Measurements from ENCODE around the gene APOL6.

The APOL6 gene

DNA sequence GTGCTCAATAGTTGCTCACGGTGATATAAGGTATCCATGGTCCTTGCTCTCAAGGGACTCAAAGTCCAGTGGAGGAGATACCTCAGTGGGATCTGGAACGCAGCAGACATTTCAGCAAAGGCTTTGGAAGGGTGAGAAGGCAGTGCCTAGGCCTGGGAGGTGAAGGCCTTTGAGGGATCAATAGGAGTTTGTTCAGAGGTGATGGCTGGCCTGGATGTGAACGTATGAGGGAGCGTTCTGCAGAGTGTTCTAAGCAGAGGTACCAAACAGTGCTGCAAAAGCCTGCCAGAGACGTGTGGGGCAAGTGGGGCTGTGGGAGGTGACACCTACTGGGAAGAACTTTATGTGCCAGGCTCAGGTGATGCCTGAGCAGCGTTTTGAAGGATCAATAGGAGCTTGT lies 23.7 kb upstream of the APOL6 start:
- H3K4me3 ChIP-seq (ENCODE audit: low read depth, low read length), result no peak overlapping the region
- no peak for TF ChIP-seq KLF8 (tag by site-specific recombination; IDR thresholded peaks at IDR 0.05)
- TF ChIP-seq ZNF433 (tag by site-specific recombination; IDR thresholded peaks at IDR 0.05; ENCODE audit: low read depth), result no peak
- TF ChIP-seq ZFP3 (tag by site-specific recombination; IDR thresholded peaks at IDR 0.05; ENCODE audit: low read depth), result peak; percentile 88
- H3K36me3 ChIP-seq (ENCODE audit: control insufficient read depth in 2 of 2, insufficient read depth in 1 of 2, low read length in 2 of 2), result no peaks in the 10 kb centered on the region
- no peaks in the 10 kb centered on the region for H3K4me1 ChIP-seq (ENCODE audit: control insufficient read depth, insufficient read depth, low read length)
- no peaks in the 10 kb centered on the region for H3K9me3 ChIP-seq (ENCODE audit: control insufficient read depth, insufficient read depth, low read depth, low read length)
- POLR2A ChIA-PET, result no interaction called here
- H3K27ac ChIP-seq (ENCODE audit: extremely low read depth, low read depth, low read length), result no peak overlapping the region
- CTCF ChIA-PET, result interaction anchor here (0.5 to 1.0 kb wide), 4 partner anchors 12 to 500 kb away, joined by 3 to 5 read pairs (median 3); no protein-coding TSS in a partner anchor

DNA sequence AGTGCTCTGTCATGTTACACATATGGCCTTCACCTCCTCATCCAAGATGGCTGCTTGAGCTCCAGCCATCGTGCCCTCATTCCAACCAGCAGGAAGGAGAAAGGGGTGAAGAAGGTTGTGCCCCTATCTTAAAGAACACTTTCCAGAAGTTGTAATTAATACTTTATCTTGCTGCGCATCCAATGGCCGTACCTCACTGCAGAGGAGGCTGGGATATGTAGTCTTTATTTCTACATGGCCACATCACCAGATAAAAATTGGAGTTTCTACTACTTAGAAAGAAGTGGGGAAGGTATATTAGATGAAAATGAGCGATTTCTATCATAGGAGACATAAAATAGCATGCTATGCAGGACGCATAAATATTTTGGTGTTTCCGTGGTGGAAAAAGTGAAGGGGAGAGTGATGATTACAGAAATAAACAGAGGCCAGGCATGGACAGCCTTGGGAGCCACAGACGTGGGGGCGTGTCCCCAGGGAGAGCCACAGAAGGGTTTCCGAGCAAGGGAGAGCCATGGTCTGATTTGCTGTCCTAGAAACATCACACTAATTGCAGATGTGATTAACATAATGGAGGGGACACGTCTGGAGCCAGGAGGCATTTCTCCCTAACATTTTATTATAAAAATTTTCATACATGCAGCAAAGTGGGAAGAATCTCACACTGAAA lies 22.3 kb upstream of the APOL6 start:
- ChIA-PET POLR2A (no interaction called here), CTCF (interaction anchor here (0.6 to 3.5 kb wide), 9 partner anchors 8 to 500 kb away, joined by 3 to 13 read pairs (median 4); partner anchors contain the start of gene MB)
- Histone ChIP-seq H3K9me3 (ENCODE audit: control insufficient read depth, insufficient read depth, low read depth, low read length) (no peaks in the 10 kb centered on the region), H3K4me3 (ENCODE audit: low read depth, low read length) (no peak overlapping the region), H3K36me3 (ENCODE audit: control insufficient read depth in 2 of 2, insufficient read depth in 1 of 2, low read length in 2 of 2) (no peaks in the 10 kb centered on the region), H3K4me1 (ENCODE audit: control insufficient read depth, insufficient read depth, low read length) (no peaks in the 10 kb centered on the region), H3K27ac (ENCODE audit: extremely low read depth, low read depth, low read length) (no peak overlapping the region)
- TF ChIP-seq YY2 (tag by site-specific recombination; IDR thresholded peaks at IDR 0.05) (no peak), SETDB1 (IDR thresholded peaks at IDR 0.05; ENCODE audit: insufficient read length, low read length) (peak; percentile 48), RBAK (tag by site-specific recombination; IDR thresholded peaks at IDR 0.05) (no peak), TRIM28 (IDR thresholded peaks at IDR 0.05; ENCODE audit: borderline replicate concordance, low read length) (0 out of 2 replicates have a peak, but pooled peaks have one; percentile 33), KLF10 (tag by site-specific recombination; IDR thresholded peaks at IDR 0.05) (0 out of 2 replicates have a peak, but pooled peaks have one; percentile 10)

DNA sequence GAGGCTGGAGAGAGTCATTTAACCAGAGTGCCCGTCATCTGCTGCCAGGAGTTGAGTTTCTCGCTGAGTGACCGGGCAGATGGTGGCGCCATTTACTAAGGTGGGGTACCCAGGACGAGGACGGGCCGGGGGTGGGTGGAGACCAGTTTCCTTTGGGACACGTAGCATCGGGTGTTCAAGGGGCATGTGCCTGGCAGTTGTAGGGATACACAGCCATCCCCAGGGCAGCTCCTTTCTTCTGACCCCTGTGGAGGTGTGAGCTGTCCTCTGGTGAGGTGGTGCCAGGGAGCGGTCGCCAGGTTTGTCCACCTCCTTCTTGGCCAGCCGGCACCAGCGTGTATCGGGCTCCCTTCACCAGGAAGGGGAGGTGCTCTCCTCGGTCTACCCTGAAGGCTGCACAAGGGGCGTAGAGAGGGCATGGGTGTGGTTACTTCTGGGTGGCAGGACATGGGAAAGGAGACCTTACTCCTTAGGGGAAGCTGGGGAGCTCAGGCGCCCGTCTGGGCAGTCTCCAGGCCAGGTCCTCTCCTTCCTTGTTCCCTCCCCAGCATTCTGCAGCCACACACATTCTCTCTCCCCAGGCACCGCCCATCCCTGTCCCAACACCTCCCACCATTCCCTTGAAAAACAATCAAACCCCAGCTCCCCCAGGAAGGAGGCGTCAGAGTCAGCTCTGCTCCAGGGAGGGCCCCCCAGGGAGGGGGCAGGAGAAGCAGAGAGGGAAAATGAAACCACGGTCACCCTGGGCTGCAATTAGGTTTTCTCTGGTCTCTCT lies 20.8 kb upstream of the APOL6 start:
- H3K4me3 ChIP-seq (ENCODE audit: low read depth, low read length), result peak overlapping the region; percentile 40
- ChIA-PET POLR2A (interaction anchor here (0.6 to 1.6 kb wide), 3 partner anchors 18 to 439 kb away, joined by 3 to 6 read pairs (median 3); no protein-coding TSS in a partner anchor), CTCF (interaction anchor here (0.5 to 3.5 kb wide), 36 partner anchors 10 to 720 kb away, joined by 3 to 13 read pairs (median 4); partner anchors contain the start of gene MB)
- H3K4me1 ChIP-seq (ENCODE audit: control insufficient read depth, insufficient read depth, low read length), result no peaks in the 10 kb centered on the region
- H3K9me3 ChIP-seq (ENCODE audit: control insufficient read depth, insufficient read depth, low read depth, low read length), result no peaks in the 10 kb centered on the region
- peak overlapping the region; percentile 53; the same call in 1 of the 2 replicates for H3K27ac ChIP-seq (ENCODE audit: extremely low read depth, low read depth, low read length)
- H3K36me3 ChIP-seq (ENCODE audit: control insufficient read depth in 2 of 2, insufficient read depth in 1 of 2, low read length in 2 of 2), result no peaks in the 10 kb centered on the region
- 0 out of 2 replicates have a peak, but pooled peaks have one; percentile 12 for TF ChIP-seq ZSCAN23 (tag by site-specific recombination; IDR thresholded peaks at IDR 0.05)
- TF ChIP-seq, protein P1, sequence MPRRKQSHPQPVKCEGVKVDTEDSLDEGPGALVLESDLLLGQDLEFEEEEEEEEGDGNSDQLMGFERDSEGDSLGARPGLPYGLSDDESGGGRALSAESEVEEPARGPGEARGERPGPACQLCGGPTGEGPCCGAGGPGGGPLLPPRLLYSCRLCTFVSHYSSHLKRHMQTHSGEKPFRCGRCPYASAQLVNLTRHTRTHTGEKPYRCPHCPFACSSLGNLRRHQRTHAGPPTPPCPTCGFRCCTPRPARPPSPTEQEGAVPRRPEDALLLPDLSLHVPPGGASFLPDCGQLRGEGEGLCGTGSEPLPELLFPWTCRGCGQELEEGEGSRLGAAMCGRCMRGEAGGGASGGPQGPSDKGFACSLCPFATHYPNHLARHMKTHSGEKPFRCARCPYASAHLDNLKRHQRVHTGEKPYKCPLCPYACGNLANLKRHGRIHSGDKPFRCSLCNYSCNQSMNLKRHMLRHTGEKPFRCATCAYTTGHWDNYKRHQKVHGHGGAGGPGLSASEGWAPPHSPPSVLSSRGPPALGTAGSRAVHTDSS (tag by site-specific recombination; IDR thresholded peaks at IDR 0.05), result no peak
- TF ChIP-seq MZF1 (tag by site-specific recombination; IDR thresholded peaks at IDR 0.05; ENCODE audit: borderline replicate concordance), result no peak
- TF ChIP-seq ZNF335 (tag by site-specific recombination; conservative IDR thresholded peaks at IDR 0.05), result peak; percentile 99
- TF ChIP-seq, protein P2, sequence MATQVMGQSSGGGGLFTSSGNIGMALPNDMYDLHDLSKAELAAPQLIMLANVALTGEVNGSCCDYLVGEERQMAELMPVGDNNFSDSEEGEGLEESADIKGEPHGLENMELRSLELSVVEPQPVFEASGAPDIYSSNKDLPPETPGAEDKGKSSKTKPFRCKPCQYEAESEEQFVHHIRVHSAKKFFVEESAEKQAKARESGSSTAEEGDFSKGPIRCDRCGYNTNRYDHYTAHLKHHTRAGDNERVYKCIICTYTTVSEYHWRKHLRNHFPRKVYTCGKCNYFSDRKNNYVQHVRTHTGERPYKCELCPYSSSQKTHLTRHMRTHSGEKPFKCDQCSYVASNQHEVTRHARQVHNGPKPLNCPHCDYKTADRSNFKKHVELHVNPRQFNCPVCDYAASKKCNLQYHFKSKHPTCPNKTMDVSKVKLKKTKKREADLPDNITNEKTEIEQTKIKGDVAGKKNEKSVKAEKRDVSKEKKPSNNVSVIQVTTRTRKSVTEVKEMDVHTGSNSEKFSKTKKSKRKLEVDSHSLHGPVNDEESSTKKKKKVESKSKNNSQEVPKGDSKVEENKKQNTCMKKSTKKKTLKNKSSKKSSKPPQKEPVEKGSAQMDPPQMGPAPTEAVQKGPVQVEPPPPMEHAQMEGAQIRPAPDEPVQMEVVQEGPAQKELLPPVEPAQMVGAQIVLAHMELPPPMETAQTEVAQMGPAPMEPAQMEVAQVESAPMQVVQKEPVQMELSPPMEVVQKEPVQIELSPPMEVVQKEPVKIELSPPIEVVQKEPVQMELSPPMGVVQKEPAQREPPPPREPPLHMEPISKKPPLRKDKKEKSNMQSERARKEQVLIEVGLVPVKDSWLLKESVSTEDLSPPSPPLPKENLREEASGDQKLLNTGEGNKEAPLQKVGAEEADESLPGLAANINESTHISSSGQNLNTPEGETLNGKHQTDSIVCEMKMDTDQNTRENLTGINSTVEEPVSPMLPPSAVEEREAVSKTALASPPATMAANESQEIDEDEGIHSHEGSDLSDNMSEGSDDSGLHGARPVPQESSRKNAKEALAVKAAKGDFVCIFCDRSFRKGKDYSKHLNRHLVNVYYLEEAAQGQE (tag by site-specific recombination; IDR thresholded peaks at IDR 0.05), result no peak
- TF ChIP-seq KLF1 (tag by site-specific recombination; IDR thresholded peaks at IDR 0.05), result peak; percentile 75; the same call in 1 of the 2 replicates
- TF ChIP-seq, protein P3, sequence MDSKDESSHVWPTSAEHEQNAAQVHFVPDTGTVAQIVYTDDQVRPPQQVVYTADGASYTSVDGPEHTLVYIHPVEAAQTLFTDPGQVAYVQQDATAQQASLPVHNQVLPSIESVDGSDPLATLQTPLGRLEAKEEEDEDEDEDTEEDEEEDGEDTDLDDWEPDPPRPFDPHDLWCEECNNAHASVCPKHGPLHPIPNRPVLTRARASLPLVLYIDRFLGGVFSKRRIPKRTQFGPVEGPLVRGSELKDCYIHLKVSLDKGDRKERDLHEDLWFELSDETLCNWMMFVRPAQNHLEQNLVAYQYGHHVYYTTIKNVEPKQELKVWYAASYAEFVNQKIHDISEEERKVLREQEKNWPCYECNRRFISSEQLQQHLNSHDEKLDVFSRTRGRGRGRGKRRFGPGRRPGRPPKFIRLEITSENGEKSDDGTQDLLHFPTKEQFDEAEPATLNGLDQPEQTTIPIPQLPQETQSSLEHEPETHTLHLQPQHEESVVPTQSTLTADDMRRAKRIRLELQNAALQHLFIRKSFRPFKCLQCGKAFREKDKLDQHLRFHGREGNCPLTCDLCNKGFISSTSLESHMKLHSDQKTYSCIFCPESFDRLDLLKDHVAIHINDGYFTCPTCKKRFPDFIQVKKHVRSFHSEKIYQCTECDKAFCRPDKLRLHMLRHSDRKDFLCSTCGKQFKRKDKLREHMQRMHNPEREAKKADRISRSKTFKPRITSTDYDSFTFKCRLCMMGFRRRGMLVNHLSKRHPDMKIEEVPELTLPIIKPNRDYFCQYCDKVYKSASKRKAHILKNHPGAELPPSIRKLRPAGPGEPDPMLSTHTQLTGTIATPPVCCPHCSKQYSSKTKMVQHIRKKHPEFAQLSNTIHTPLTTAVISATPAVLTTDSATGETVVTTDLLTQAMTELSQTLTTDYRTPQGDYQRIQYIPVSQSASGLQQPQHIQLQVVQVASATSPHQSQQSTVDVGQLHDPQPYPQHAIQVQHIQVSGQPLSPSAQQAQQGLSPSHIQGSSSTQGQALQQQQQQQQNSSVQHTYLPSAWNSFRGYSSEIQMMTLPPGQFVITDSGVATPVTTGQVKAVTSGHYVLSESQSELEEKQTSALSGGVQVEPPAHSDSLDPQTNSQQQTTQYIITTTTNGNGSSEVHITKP (tag by site-specific recombination; IDR thresholded peaks at IDR 0.05), result peak; percentile 97
- TF ChIP-seq, protein P4, sequence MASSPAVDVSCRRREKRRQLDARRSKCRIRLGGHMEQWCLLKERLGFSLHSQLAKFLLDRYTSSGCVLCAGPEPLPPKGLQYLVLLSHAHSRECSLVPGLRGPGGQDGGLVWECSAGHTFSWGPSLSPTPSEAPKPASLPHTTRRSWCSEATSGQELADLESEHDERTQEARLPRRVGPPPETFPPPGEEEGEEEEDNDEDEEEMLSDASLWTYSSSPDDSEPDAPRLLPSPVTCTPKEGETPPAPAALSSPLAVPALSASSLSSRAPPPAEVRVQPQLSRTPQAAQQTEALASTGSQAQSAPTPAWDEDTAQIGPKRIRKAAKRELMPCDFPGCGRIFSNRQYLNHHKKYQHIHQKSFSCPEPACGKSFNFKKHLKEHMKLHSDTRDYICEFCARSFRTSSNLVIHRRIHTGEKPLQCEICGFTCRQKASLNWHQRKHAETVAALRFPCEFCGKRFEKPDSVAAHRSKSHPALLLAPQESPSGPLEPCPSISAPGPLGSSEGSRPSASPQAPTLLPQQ (tag by site-specific recombination; IDR thresholded peaks at IDR 0.05), result peak; percentile 52; the same call in 1 of the 2 replicates
- TF ChIP-seq KLF16 (tag by site-specific recombination; IDR thresholded peaks at IDR 0.05), result peak; percentile 44; the same call in 1 of the 2 replicates
